ENCODE data around the gene TCFL5.

The TCFL5 gene

DNA sequence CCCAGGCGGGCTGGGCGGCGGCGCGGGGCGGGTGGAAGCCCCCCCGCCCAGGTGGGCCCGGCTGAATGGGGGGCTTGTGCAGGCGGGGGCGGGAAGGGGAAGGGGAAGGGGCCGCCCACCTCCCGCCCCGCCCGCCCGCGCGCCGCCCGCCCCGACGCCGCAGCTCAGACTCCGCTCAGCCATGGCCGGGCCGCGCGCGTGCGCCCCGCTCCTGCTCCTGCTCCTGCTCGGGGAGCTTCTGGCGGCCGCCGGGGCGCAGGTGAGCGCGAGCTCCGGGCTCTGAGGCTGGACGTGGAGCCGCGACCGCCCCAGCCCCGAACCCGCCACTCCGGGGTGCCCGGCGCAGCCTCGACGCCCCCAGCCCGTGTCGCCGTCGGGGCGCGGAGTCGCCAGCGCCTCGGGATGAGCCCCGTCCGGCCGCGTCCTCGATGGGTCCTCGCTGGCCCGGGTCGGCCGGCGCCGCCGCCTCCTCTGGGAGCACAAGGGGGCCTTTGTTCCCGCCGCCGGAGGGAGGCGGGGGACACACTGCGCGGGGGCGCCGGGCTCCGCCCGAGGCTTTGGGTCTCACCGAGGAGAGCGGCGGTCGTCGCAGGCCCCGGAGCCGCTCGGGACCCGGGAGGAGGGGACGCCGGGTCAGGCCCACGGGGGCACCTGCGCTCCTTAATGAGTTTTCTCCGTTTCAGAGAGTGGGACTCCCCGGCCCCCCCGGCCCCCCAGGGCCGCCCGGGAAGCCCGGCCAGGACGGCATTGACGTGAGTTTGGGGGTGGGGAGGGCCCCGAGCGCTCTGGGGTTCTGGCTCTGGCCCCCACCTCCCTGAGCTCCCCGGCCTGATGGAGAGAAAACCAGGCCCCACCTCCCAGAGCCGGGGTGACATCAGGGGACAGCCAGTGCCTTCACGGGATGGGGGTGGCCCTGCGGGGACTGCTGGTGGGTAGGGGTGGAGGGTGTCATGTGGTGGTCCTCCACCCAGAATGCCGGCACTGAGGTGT, 44.4 kb downstream of the TCFL5 start, which contains the start of gene COL9A3:
TSS of gene COL9A3 (plus strand) at position 167 of the 990 bp plus-strand sequence. CDS start at position 182, 15 bp downstream.
- no peaks in the 10 kb centered on the region for H3K9me3 ChIP-seq (ENCODE audit: control insufficient read depth, low read length)
- DNase-seq: no peak
- peaks cover 9% of the 10 kb centered on the region for H3K36me3 ChIP-seq (ENCODE audit: control insufficient read depth, insufficient read depth, low read length)
- no peak within 1 kb of the TSS for H3K27ac ChIP-seq (ENCODE audit: insufficient read depth, low read length, poor library complexity, severe bottlenecking)
- H3K4me1 ChIP-seq (ENCODE audit: control insufficient read depth, insufficient read depth, low read length, poor library complexity, severe bottlenecking): peaks cover 14% of the 10 kb centered on the region
- H3K27me3 ChIP-seq (replicated peaks; ENCODE audit: control insufficient read depth, insufficient read depth, low read length, poor library complexity, severe bottlenecking): peaks cover 32% of the 10 kb centered on the region
- peak within 1 kb of the TSS; percentile 35 for H3K4me3 ChIP-seq (ENCODE audit: insufficient read depth, low read depth, low read length, poor library complexity, severe bottlenecking)

DNA sequence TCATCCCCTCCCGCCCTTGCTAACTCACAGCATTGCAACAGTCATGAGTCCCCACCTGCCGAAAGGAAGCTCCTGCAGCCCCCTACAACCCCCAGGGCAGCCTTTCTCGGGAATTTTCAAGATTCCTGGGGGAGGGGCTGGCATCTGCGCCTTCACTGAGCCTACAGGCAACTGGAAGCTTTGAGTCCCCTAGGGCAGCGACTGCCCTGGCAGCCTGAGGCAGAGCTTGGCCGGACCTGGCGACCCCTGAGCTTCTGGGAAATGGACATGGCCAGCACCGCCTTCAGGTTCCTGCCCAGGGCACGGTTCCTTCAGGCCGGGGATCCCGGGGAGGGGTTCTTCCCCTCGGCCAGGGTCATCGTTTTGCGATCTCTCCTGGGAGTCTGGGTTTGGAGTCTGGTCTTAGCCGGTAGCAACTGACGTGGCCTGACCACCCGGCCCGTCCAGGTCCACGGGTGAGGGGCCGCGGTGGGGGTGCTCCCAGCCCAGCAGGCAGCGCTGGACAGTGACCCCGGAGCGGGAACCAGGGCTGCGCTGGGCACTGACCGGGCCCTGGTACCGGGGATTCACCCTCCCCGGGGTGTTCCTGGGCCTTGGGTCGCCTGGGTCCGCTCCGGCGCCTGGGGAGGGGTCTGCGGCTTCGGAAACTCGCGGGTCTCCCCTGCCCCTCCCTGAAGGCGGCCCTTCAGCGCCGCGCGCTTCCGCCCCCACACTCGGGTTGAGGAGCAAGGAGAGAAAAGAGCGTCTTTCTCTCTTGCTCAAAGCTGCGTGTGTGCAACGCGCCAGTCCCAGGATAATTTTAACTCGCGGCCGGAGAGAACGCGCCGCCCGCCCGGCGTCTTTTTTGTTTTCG, 45.4 kb downstream of the TCFL5 start:
- DNase-seq: no peak
- Histone ChIP-seq H3K4me3 (ENCODE audit: insufficient read depth, low read depth, low read length, poor library complexity, severe bottlenecking) (peak overlapping the region; percentile 35), H3K4me1 (ENCODE audit: control insufficient read depth, insufficient read depth, low read length, poor library complexity, severe bottlenecking) (peaks cover 14% of the 10 kb centered on the region), H3K27ac (ENCODE audit: insufficient read depth, low read length, poor library complexity, severe bottlenecking) (no peak overlapping the region), H3K9me3 (ENCODE audit: control insufficient read depth, low read length) (no peaks in the 10 kb centered on the region), H3K36me3 (ENCODE audit: control insufficient read depth, insufficient read depth, low read length) (peaks cover 18% of the 10 kb centered on the region), H3K27me3 (replicated peaks; ENCODE audit: control insufficient read depth, insufficient read depth, low read length, poor library complexity, severe bottlenecking) (peaks cover 32% of the 10 kb centered on the region)

DNA sequence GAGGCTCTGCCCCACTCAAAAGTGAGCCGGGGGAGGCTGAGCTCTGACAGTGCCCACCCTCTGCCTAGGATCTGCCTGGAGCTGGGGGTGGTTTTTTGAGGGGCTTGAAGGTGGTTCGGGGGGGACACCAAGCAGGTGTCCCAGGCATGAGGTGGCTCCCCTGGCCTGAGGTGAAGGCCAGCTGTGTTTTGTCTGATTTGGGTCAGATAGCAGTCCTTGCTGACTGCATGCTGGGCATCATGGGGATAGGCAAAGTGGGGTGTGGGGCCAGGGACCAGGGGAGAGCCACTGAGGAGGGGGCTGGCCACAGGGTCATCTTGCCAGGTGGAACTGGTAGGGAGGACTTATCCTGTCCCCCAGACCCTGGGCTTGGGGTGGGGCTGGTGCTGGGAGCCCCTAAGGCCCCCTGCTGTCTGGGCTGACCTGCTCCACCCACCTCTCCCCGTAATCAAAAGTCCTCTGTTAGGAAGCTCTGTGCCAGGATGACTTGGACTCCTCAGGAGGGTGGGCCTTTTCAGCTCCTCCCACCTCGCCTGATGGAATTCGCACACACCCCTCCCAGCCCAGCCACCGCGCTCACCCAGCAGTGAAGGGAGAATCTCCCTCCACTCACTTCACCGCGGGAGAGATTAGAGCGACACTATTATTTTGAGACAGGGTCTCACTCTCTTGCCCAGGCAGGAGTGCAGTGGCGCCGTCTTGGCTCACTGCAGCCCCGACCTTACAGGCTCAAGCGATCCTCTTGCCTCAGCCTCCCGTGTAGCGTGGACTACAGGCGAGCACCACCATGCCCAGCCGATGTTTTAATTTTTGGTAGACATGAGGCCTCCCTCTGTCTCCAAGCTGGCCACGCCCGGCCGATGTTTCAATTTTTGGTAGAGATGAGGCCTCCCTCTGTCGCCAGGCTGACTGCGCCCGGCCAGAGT, 46.3 kb downstream of the TCFL5 start:
- H3K4me3 ChIP-seq (ENCODE audit: insufficient read depth, low read depth, low read length, poor library complexity, severe bottlenecking): no peak overlapping the region
- DNase-seq: no peak
- no peaks in the 10 kb centered on the region for H3K9me3 ChIP-seq (ENCODE audit: control insufficient read depth, low read length)
- H3K4me1 ChIP-seq (ENCODE audit: control insufficient read depth, insufficient read depth, low read length, poor library complexity, severe bottlenecking): peaks cover 14% of the 10 kb centered on the region
- peaks cover 32% of the 10 kb centered on the region for H3K27me3 ChIP-seq (replicated peaks; ENCODE audit: control insufficient read depth, insufficient read depth, low read length, poor library complexity, severe bottlenecking)
- no peak overlapping the region for H3K27ac ChIP-seq (ENCODE audit: insufficient read depth, low read length, poor library complexity, severe bottlenecking)
- peaks cover 27% of the 10 kb centered on the region for H3K36me3 ChIP-seq (ENCODE audit: control insufficient read depth, insufficient read depth, low read length)

DNA sequence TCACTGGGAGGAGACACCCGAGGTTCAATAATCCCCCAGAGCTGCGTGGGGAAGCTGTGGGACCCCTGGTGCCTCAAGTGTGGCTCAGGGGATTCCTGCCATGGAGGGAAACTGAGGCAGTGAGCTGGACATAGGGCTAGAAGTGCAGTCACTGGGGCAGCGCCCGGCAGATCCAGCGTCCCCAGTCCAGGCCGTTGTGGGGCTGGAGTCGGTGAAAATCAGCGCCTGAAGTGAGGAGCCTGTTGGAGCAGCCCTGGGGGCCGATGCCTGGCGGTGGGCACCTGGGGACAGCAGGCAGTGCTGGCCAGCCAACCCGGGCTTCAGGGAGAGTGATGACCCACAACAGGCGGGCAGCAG, 46.9 kb downstream of the TCFL5 start:
- peaks cover 14% of the 10 kb centered on the region for H3K4me1 ChIP-seq (ENCODE audit: control insufficient read depth, insufficient read depth, low read length, poor library complexity, severe bottlenecking)
- no peak overlapping the region for H3K27ac ChIP-seq (ENCODE audit: insufficient read depth, low read length, poor library complexity, severe bottlenecking)
- DNase-seq: no peak
- peaks cover 34% of the 10 kb centered on the region for H3K36me3 ChIP-seq (ENCODE audit: control insufficient read depth, insufficient read depth, low read length)
- no peaks in the 10 kb centered on the region for H3K9me3 ChIP-seq (ENCODE audit: control insufficient read depth, low read length)
- H3K27me3 ChIP-seq (replicated peaks; ENCODE audit: control insufficient read depth, insufficient read depth, low read length, poor library complexity, severe bottlenecking): peaks cover 32% of the 10 kb centered on the region
- H3K4me3 ChIP-seq (ENCODE audit: insufficient read depth, low read depth, low read length, poor library complexity, severe bottlenecking): no peak overlapping the region

DNA sequence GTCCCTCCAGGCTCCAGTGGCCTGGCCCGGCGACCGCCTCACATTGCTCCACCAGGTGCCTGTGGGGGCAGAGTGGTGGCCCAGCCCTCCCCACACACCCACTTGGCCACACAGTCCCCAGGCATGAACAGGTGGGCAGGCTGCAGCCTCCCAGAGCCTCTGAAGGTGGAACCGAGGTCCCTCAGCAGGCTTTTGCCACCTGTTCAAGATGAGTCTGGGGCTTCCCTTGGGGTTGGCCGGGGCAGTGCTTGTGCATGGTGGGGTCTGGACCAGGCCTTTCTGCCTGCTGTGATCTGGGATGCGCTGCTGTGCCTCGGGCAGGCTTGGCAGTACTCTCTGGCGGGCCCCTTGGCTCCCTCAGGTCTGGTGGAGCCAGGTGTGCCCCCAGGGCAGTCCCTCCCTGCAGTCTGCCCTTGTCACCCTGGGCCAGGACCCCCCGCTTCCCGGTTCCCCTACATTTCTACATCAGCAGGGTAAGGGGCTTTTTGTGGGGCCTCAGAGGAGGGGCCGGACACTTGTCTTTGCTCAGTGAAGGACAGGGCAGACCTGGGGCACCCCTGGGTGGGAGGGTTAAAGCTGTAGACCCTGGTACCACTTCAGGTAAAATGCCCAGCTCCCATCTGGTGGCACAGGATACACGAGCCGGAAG, 47.4 kb downstream of the TCFL5 start:
- H3K36me3 ChIP-seq (ENCODE audit: control insufficient read depth, insufficient read depth, low read length): peaks cover 39% of the 10 kb centered on the region
- H3K9me3 ChIP-seq (ENCODE audit: control insufficient read depth, low read length): no peaks in the 10 kb centered on the region
- no peak overlapping the region for H3K27ac ChIP-seq (ENCODE audit: insufficient read depth, low read length, poor library complexity, severe bottlenecking)
- H3K4me1 ChIP-seq (ENCODE audit: control insufficient read depth, insufficient read depth, low read length, poor library complexity, severe bottlenecking): peaks cover 14% of the 10 kb centered on the region
- H3K27me3 ChIP-seq (replicated peaks; ENCODE audit: control insufficient read depth, insufficient read depth, low read length, poor library complexity, severe bottlenecking): peaks cover 32% of the 10 kb centered on the region
- no peak overlapping the region for H3K4me3 ChIP-seq (ENCODE audit: insufficient read depth, low read depth, low read length, poor library complexity, severe bottlenecking)
- no peak for DNase-seq

DNA sequence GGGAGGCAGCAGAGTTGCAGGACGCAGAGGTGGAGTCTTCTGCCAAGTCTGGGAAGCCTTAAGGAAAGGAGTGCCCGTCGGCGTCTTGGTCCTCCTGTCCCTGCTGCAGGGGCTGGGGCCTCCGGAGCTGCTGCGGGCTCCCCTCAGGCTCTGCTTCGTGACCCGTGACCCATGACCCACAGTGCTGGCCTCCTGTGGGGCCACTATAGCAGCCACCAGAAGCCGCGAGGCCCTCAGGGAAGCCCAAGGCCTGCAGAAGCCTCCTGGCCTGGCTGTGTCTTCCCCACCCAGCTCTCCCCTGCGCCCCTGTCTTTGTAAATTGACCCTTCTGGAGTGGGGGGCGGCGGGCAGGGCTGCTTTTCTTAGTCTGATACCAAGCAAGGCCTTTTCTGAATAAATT, 48.0 kb downstream of the TCFL5 start:
- H3K36me3 ChIP-seq (ENCODE audit: control insufficient read depth, insufficient read depth, low read length): peaks cover 44% of the 10 kb centered on the region
- H3K9me3 ChIP-seq (ENCODE audit: control insufficient read depth, low read length): no peaks in the 10 kb centered on the region
- H3K4me3 ChIP-seq (ENCODE audit: insufficient read depth, low read depth, low read length, poor library complexity, severe bottlenecking): no peak overlapping the region
- peaks cover 30% of the 10 kb centered on the region for H3K27me3 ChIP-seq (replicated peaks; ENCODE audit: control insufficient read depth, insufficient read depth, low read length, poor library complexity, severe bottlenecking)
- DNase-seq: no peak
- peaks cover 14% of the 10 kb centered on the region for H3K4me1 ChIP-seq (ENCODE audit: control insufficient read depth, insufficient read depth, low read length, poor library complexity, severe bottlenecking)
- H3K27ac ChIP-seq (ENCODE audit: insufficient read depth, low read length, poor library complexity, severe bottlenecking): no peak overlapping the region

DNA sequence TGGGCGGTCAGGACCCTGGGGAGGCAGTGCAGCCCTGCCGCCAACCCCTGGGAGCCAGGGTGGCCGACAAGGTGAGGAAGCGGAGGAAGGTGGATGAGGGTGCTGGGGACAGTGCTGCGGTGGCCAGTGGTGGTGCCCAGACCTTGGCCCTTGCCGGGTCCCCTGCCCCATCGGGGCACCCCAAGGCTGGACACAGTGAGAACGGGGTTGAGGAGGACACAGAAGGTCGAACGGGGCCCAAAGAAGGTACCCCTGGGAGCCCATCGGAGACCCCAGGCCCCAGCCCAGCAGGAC, 48.8 kb downstream of the TCFL5 start:
- Histone ChIP-seq H3K27me3 (replicated peaks; ENCODE audit: control insufficient read depth, insufficient read depth, low read length, poor library complexity, severe bottlenecking) (peaks cover 23% of the 10 kb centered on the region), H3K36me3 (ENCODE audit: control insufficient read depth, insufficient read depth, low read length) (peaks cover 51% of the 10 kb centered on the region), H3K4me1 (ENCODE audit: control insufficient read depth, insufficient read depth, low read length, poor library complexity, severe bottlenecking) (peaks cover 14% of the 10 kb centered on the region), H3K4me3 (ENCODE audit: insufficient read depth, low read depth, low read length, poor library complexity, severe bottlenecking) (no peak overlapping the region), H3K9me3 (ENCODE audit: control insufficient read depth, low read length) (no peaks in the 10 kb centered on the region), H3K27ac (ENCODE audit: insufficient read depth, low read length, poor library complexity, severe bottlenecking) (no peak overlapping the region)
- no peak for DNase-seq

DNA sequence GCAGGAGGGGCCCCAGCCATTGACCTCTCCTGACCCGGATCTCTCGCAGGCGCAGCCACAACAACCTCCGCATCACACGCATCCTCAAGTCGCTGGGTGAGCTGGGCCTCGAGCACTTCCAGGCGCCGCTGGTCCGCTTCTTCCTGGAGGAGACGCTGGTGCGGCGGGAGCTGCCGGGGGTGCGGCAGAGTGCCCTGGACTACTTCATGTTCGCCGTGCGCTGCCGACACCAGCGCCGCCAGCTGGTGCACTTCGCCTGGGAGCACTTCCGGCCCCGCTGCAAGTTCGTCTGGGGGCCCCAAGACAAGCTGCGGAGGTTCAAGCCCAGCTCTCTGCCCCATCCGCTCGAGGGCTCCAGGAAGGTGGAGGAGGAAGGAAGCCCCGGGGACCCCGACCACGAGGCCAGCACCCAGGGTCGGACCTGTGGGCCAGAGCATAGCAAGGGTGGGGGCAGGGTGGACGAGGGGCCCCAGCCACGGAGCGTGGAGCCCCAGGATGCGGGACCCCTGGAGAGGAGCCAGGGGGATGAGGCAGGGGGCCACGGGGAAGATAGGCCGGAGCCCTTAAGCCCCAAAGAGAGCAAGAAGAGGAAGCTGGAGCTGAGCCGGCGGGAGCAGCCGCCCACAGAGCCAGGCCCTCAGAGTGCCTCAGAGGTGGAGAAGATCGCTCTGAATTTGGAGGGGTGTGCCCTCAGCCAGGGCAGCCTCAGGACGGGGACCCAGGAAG, 49.3 kb downstream of the TCFL5 start:
- H3K9me3 ChIP-seq (ENCODE audit: control insufficient read depth, low read length): no peaks in the 10 kb centered on the region
- H3K4me1 ChIP-seq (ENCODE audit: control insufficient read depth, insufficient read depth, low read length, poor library complexity, severe bottlenecking): peaks cover 13% of the 10 kb centered on the region
- H3K27ac ChIP-seq (ENCODE audit: insufficient read depth, low read length, poor library complexity, severe bottlenecking): no peak overlapping the region
- no peak overlapping the region for H3K4me3 ChIP-seq (ENCODE audit: insufficient read depth, low read depth, low read length, poor library complexity, severe bottlenecking)
- no peak for DNase-seq
- H3K36me3 ChIP-seq (ENCODE audit: control insufficient read depth, insufficient read depth, low read length): peaks cover 53% of the 10 kb centered on the region
- peaks cover 18% of the 10 kb centered on the region for H3K27me3 ChIP-seq (replicated peaks; ENCODE audit: control insufficient read depth, insufficient read depth, low read length, poor library complexity, severe bottlenecking)

DNA sequence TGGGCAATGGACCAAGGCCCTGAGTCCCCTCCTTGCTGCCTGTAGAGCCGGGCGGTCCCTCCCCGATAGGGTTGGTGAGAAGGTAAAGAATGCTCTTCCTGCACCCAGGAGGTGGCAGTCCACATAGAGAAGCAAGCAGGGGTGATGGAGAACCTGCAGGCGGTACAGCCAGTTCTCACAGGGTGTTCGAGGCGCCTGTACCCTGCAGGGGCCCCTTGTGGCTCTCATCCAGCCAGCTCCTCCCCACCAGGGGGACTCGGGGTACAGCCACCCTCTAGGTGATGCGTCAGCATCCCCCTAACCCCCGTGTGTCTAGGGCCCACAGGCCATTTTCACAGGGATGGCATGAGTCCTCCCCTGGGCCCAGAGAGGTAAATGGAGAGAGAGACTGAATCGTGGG, 49.9 kb downstream of the TCFL5 start:
- peaks cover 14% of the 10 kb centered on the region for H3K4me1 ChIP-seq (ENCODE audit: control insufficient read depth, insufficient read depth, low read length, poor library complexity, severe bottlenecking)
- peaks cover 53% of the 10 kb centered on the region for H3K36me3 ChIP-seq (ENCODE audit: control insufficient read depth, insufficient read depth, low read length)
- no peak for DNase-seq
- H3K9me3 ChIP-seq (ENCODE audit: control insufficient read depth, low read length): no peaks in the 10 kb centered on the region
- peaks cover 14% of the 10 kb centered on the region for H3K27me3 ChIP-seq (replicated peaks; ENCODE audit: control insufficient read depth, insufficient read depth, low read length, poor library complexity, severe bottlenecking)
- no peak overlapping the region for H3K27ac ChIP-seq (ENCODE audit: insufficient read depth, low read length, poor library complexity, severe bottlenecking)
- H3K4me3 ChIP-seq (ENCODE audit: insufficient read depth, low read depth, low read length, poor library complexity, severe bottlenecking): no peak overlapping the region

All from effector memory CD4-positive, alpha-beta T cell (primary cell).